HEK293 (cell line): ENCODE results near the gene PCCA.
A peak's percentile ranks its signal among the peaks of the same experiment; 100 is the strongest.

Experiments
- CTCF ChIA-PET: fragments of 350-600 bp; formaldehyde crosslinking; extraction: SDS; loops from one replicate; lab custom pipeline; 2021; ENCODE audit warnings: antibody characterized with exemption; lab: Yijun Ruan, JAX
- POLR2A ChIA-PET: fragments of 300-600 bp; formaldehyde crosslinking; extraction: SDS; loops from one replicate; lab custom pipeline; 2020; ENCODE audit warnings: antibody characterized with exemption, inconsistent platforms; lab: Yijun Ruan, JAX
- H3K27ac ChIP-seq: fragments of 200-500 bp; sonication (Bioruptor generic); 2 replicates; pipeline ENCODE4 v1.5.1; 2014; ENCODE audit warnings: low read depth, low read length, control low read depth, inconsistent platforms; ENCODE audit errors: extremely low read depth
- H3K36me3 ChIP-seq, 2 experiments: fragments of 200-500 bp in 1 of 2; sonication (Bioruptor generic) in 1 of 2; 1 replicate in 1 of 2; 2 replicates in 1 of 2; pipeline ENCODE4 v1.5.1; 2014 to 2017; ENCODE audit warnings: inconsistent platforms in 2 of 2, low read length in 2 of 2; ENCODE audit not compliant: control insufficient read depth in 2 of 2, insufficient read depth in 1 of 2
- H3K4me1 ChIP-seq: fragments of 200-500 bp; sonication (Bioruptor generic); 2 replicates; pipeline ENCODE4 v1.5.1; 2014; ENCODE audit warnings: mild to moderate bottlenecking, low read length, inconsistent platforms; ENCODE audit not compliant: control insufficient read depth, insufficient read depth
- H3K4me3 ChIP-seq: 2 replicates; pipeline ENCODE4 v1.5.1; 2011; ENCODE audit warnings: low read depth, mild to moderate bottlenecking, control low read depth, low read length, moderate library complexity
- H3K9me3 ChIP-seq: fragments of 200-500 bp; sonication (Bioruptor generic); 2 replicates; pipeline ENCODE4 v1.5.1; 2014; ENCODE audit warnings: low read depth, low read length, inconsistent platforms; ENCODE audit not compliant: control insufficient read depth, insufficient read depth
- FEZF1 ChIP-seq: fragments of 450-650 bp; formaldehyde crosslinking; IDR thresholded peaks from 2 replicates; pipeline ENCODE4 v1.5.1; 2016; ENCODE audit warnings: missing biosample characterization, missing genetic modification characterization
- KLF17 ChIP-seq: fragments of 450-650 bp; formaldehyde crosslinking; IDR thresholded peaks from 2 replicates; pipeline ENCODE4 v1.5.1; 2016; ENCODE audit warnings: missing biosample characterization, missing genetic modification characterization
- MZF1 ChIP-seq: fragments of 450-650 bp; formaldehyde crosslinking; IDR thresholded peaks from 2 replicates; pipeline ENCODE4 v1.5.1; 2017; ENCODE audit warnings: missing biosample characterization, missing genetic modification characterization, borderline replicate concordance
- PATZ1 ChIP-seq: fragments of 450-650 bp; formaldehyde crosslinking; IDR thresholded peaks from 2 replicates; pipeline ENCODE4 v1.5.1; 2016; ENCODE audit warnings: missing biosample characterization, missing genetic modification characterization
- PRDM1 ChIP-seq: fragments of 450-650 bp; formaldehyde crosslinking; IDR thresholded peaks from 2 replicates; pipeline ENCODE4; 2016; ENCODE audit warnings: missing biosample characterization, missing genetic modification characterization
- PRDM6 ChIP-seq: fragments of 450-650 bp; formaldehyde crosslinking; IDR thresholded peaks from 2 replicates; pipeline ENCODE4 v1.5.1; 2017; ENCODE audit warnings: missing biosample characterization, missing genetic modification characterization
- SCRT2 ChIP-seq: fragments of 450-650 bp; formaldehyde crosslinking; IDR thresholded peaks from 2 replicates; pipeline ENCODE4 v1.5.1; 2016; ENCODE audit warnings: missing biosample characterization, missing genetic modification characterization
- SP7 ChIP-seq: fragments of 450-650 bp; formaldehyde crosslinking; IDR thresholded peaks from 2 replicates; pipeline ENCODE4 v1.5.1; 2016; ENCODE audit warnings: missing biosample characterization, missing genetic modification characterization
- WT1 ChIP-seq: fragments of 450-650 bp; formaldehyde crosslinking; IDR thresholded peaks from 2 replicates; pipeline ENCODE4 v1.5.1; 2016; ENCODE audit warnings: missing biosample characterization, missing genetic modification characterization
- YY2 ChIP-seq: fragments of 450-650 bp; formaldehyde crosslinking; IDR thresholded peaks from 2 replicates; pipeline ENCODE4 v1.5.1; 2016; ENCODE audit warnings: missing biosample characterization, missing genetic modification characterization
- ZBTB17 ChIP-seq: fragments of 450-650 bp; formaldehyde crosslinking; IDR thresholded peaks from 2 replicates; pipeline ENCODE4 v1.5.1; 2016; ENCODE audit warnings: missing biosample characterization, missing genetic modification characterization
- ZBTB20 ChIP-seq: fragments of 450-650 bp; formaldehyde crosslinking; IDR thresholded peaks from 2 replicates; pipeline ENCODE4 v1.5.1; 2016; ENCODE audit warnings: missing biosample characterization, missing genetic modification characterization
- ZBTB44 ChIP-seq: fragments of 450-650 bp; IDR thresholded peaks from 2 replicates; pipeline ENCODE4 v1.5.1; 2018; ENCODE audit warnings: missing biosample characterization, mild to moderate bottlenecking, missing genetic modification characterization
- ZBTB48 ChIP-seq: fragments of 450-650 bp; formaldehyde crosslinking; IDR thresholded peaks from 2 replicates; pipeline ENCODE4 v1.5.1; 2016; ENCODE audit warnings: missing biosample characterization, missing genetic modification characterization
- ZEB2 ChIP-seq: fragments of 450-650 bp; formaldehyde crosslinking; IDR thresholded peaks from 2 replicates; pipeline ENCODE4 v1.5.1; 2016; ENCODE audit warnings: missing biosample characterization, missing genetic modification characterization
- ZNF10 ChIP-seq: fragments of 450-650 bp; formaldehyde crosslinking; IDR thresholded peaks from 2 replicates; pipeline ENCODE4 v1.5.1; 2017; ENCODE audit warnings: missing biosample characterization, missing genetic modification characterization
- ZNF221 ChIP-seq: fragments of 450-650 bp; formaldehyde crosslinking; IDR thresholded peaks from 2 replicates; pipeline ENCODE4 v1.5.1; 2017; ENCODE audit warnings: missing biosample characterization, missing genetic modification characterization, borderline replicate concordance
- ZNF335 ChIP-seq: fragments of 450-650 bp; formaldehyde crosslinking; conservative IDR thresholded peaks from 2 replicates; pipeline ENCODE4 v1.5.1; 2016; ENCODE audit warnings: missing biosample characterization, missing genetic modification characterization
- ZNF362 ChIP-seq: fragments of 450-650 bp; formaldehyde crosslinking; IDR thresholded peaks from 2 replicates; pipeline ENCODE4 v1.5.1; 2016; ENCODE audit warnings: missing biosample characterization, missing genetic modification characterization
- ZNF391 ChIP-seq: fragments of 450-650 bp; formaldehyde crosslinking; IDR thresholded peaks from 2 replicates; pipeline ENCODE4 v1.5.1; 2016; ENCODE audit warnings: low read depth, missing biosample characterization, missing genetic modification characterization, borderline replicate concordance
- ZNF501 ChIP-seq: fragments of 450-650 bp; formaldehyde crosslinking; IDR thresholded peaks from 2 replicates; pipeline ENCODE4 v1.5.1; 2016; ENCODE audit warnings: missing biosample characterization, missing genetic modification characterization
- ZNF513 ChIP-seq: fragments of 450-650 bp; IDR thresholded peaks from 2 replicates; pipeline ENCODE4 v1.5.1; 2018; ENCODE audit warnings: missing biosample characterization, missing genetic modification characterization
- ZNF596 ChIP-seq: fragments of 450-650 bp; IDR thresholded peaks from 2 replicates; pipeline ENCODE4 v1.5.0; 2018; ENCODE audit warnings: missing biosample characterization, mild to moderate bottlenecking, missing genetic modification characterization, moderate library complexity
- ZNF660 ChIP-seq: fragments of 450-650 bp; IDR thresholded peaks from 2 replicates; pipeline ENCODE4 v1.5.1; 2018; ENCODE audit warnings: missing biosample characterization, mild to moderate bottlenecking, missing genetic modification characterization
- ZSCAN23 ChIP-seq: fragments of 450-650 bp; formaldehyde crosslinking; IDR thresholded peaks from 2 replicates; pipeline ENCODE4 v1.5.1; 2016; ENCODE audit warnings: missing biosample characterization, missing genetic modification characterization

The PCCA gene

GRCh38 chr13:100392709-100393630, 304.1 kb downstream of the PCCA start (continued):
- TF ChIP-seq ZNF501 (tag by site-specific recombination) (peak; percentile 73; the same call in 1 of the 2 replicates), PATZ1 (tag by site-specific recombination) (0 out of 2 replicates have a peak, but pooled peaks have one; percentile 38), ZNF391 (tag by site-specific recombination) (peak; percentile 46; the same call in 1 of the 2 replicates), ZNF362 (tag by site-specific recombination) (0 out of 2 replicates have a peak, but pooled peaks have one; percentile 53), ZNF596 (tag by site-specific recombination) (peak; percentile 28; the same call in 1 of the 2 replicates), ZBTB48 (tag by site-specific recombination) (no peak), SCRT2 (no peak), ZNF221 (tag by site-specific recombination) (no peak), KLF17 (tag by site-specific recombination) (peak; percentile 89), PRDM1 (tag by site-specific recombination) (peak; percentile 93), ZNF335 (tag by site-specific recombination) (peak; percentile 62; the same call in 1 of the 2 replicates), SP7 (tag by site-specific recombination) (peak; percentile 88), WT1 (peak; percentile 72), ZEB2 (tag by site-specific recombination) (peak; percentile 90), ZNF513 (no peak), ZNF10 (tag by site-specific recombination) (0 out of 2 replicates have a peak, but pooled peaks have one; percentile 15), ZNF660 (tag by site-specific recombination) (peak; percentile 97), MZF1 (tag by site-specific recombination) (peak; percentile 88), ZSCAN23 (tag by site-specific recombination) (peak; percentile 52; the same call in 1 of the 2 replicates)

GRCh38 chr13:100394005-100394695, 305.3 kb downstream of the PCCA start:
- ChIA-PET POLR2A (no interaction called here), CTCF (interaction anchor here (0.7 kb wide), 1 partner anchor 59 kb away, joined by 4 read pairs; no protein-coding TSS in a partner anchor)
- Histone ChIP-seq H3K36me3 (no peaks in the 10 kb centered on the region), H3K4me3 (no peak overlapping the region), H3K27ac (peak overlapping the region; percentile 64; the same call in 1 of the 2 replicates), H3K9me3 (no peaks in the 10 kb centered on the region), H3K4me1 (peaks cover 9% of the 10 kb centered on the region)
- TF ChIP-seq FEZF1 (0 out of 2 replicates have a peak, but pooled peaks have one; percentile 19), ZBTB44 (tag by site-specific recombination) (no peak), PRDM6 (peak; percentile 31; the same call in 1 of the 2 replicates), ZBTB17 (tag by site-specific recombination) (peak; percentile 50), ZBTB20 (tag by site-specific recombination) (peak; percentile 36; the same call in 1 of the 2 replicates), YY2 (tag by site-specific recombination) (no peak)
